ENCODE measurements around the gene PSME2. TPM values are rescaled to one million over a fixed set of nuclear protein-coding genes. Genes with fewer than 3 reads are reported as not detected.

The PSME2 gene
- total and polyA plus RNA-seq, 2 experiments from 2014 or later = 54.0 to 259 TPM

DNA sequence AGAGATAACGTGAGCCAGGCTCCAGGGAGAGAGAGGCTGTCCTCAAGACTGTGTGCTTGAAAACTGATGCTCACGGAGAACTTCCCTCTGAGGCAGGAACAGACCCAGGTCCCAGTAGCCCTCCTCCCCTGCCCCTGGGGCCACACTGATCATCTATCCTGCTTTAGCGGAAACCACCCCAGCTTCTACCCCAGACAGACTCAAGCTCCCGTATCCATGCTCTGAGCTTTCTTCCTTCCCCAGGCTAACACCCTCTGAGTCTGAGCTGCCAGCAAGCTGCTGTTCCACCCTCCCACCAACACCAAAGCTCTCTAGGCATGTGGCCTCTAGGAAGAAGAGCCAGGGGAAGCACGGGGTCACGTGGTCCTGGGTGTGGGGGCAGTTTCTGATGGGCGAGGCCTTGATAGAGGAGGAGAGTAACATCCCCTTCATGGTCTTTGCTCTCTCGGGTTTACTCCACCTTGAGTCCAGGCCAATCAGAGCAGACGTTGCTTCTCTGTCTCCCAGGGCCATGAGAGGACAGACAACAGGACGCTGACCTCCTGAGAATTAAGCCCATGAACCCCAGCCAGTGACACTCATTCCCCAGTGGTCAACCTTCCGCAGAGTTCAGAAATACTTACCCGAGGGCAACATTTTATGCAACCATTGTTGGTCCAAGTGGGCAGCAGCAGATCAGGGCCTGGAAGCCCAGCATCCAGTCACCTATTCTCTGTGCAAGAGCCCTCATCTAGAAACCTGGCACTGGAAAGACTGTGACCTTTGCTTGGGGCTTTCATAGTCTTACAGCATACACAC, 50.9 kb downstream of the PSME2 start:
- Histone ChIP-seq H3K4me3 (peak overlapping the region; percentile 100), H3K4me1 (ENCODE audit: insufficient read depth) (peaks cover 18% of the 10 kb centered on the region), H3K4me2 (peak overlapping the region; percentile 100), H3K79me2 (replicated peaks; ENCODE audit: insufficient read depth) (peaks cover 22% of the 10 kb centered on the region), H4K20me1 (replicated peaks; ENCODE audit: insufficient read depth) (peaks cover 5% of the 10 kb centered on the region; the same call in 1 of the 2 replicates), H3K36me3 (ENCODE audit: insufficient read depth) (peaks cover 4% of the 10 kb centered on the region), H3K27me3 (ENCODE audit: insufficient read depth) (no peaks in the 10 kb centered on the region), H3F3A (replicated peaks; ENCODE audit: low read depth) (peaks cover 15% of the 10 kb centered on the region), H3K27ac (ENCODE audit: low read depth) (peak overlapping the region; percentile 97), H2AFZ (no peak overlapping the region), H3K9me2 (ENCODE audit: insufficient read depth) (peaks cover 8% of the 10 kb centered on the region)
- ATAC-seq (peak; percentile 46), DNase-seq (ENCODE audit: low spot score) (peak; percentile 80)
- Mint-ChIP-seq H3K27ac (peak overlapping the region; percentile 96), H3K4me1 (peaks cover 29% of the 10 kb centered on the region), H3K36me3 (ENCODE audit: low read depth) (peaks cover 63% of the 10 kb centered on the region), H3K9me3 (peaks cover 3% of the 10 kb centered on the region; the same call in 2 of the 3 replicates), H3K27me3 (ENCODE audit: insufficient read depth, low read depth, poor library complexity) (peaks cover 24% of the 10 kb centered on the region), H3K4me3 (peak overlapping the region; percentile 100)
- TF ChIP-seq NANOG (IDR thresholded peaks at IDR 0.05; ENCODE audit: borderline replicate concordance) = no peak
- TF ChIP-seq POLR2AphosphoS5 (IDR thresholded peaks at IDR 0.05; ENCODE audit: low read depth) = peak; percentile 90
- no peak for TF ChIP-seq ZNF114 (CRISPR knock-in tag; IDR thresholded peaks at IDR 0.05)

DNA sequence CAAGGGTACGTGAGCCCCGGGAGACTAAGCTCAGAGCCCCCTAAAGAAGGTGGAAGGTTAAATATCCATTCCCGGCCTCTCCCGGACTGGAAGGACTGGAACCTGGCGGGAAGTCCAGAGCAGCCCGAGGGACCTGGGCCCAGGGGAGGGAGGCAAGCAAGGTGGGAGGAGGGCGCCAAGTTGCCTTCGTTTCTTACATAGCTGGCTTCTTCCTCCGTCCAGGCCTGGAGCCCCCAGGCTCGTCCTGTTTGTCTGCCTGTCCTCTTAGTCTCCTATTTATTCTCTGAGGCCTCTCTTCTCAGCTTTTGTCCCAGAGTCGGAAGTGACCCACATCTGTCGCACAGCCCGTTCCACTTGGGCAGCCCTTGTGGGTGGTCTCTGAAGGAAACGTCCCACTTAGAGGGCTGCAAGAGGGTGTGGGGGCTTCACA, 51.6 kb downstream of the PSME2 start:
- Histone ChIP-seq H3K36me3 (ENCODE audit: insufficient read depth) (no peaks in the 10 kb centered on the region), H4K20me1 (replicated peaks; ENCODE audit: insufficient read depth) (peaks cover 5% of the 10 kb centered on the region; the same call in 1 of the 2 replicates), H3F3A (replicated peaks; ENCODE audit: low read depth) (peaks cover 15% of the 10 kb centered on the region), H2AFZ (0 out of 2 replicates have a peak overlapping the region, but pooled peaks have one; percentile 23), H3K27me3 (ENCODE audit: insufficient read depth) (no peaks in the 10 kb centered on the region), H3K9me2 (ENCODE audit: insufficient read depth) (peaks cover 8% of the 10 kb centered on the region), H3K4me2 (peak overlapping the region; percentile 100), H3K4me1 (ENCODE audit: insufficient read depth) (peaks cover 18% of the 10 kb centered on the region), H3K79me2 (replicated peaks; ENCODE audit: insufficient read depth) (peaks cover 22% of the 10 kb centered on the region), H3K27ac (ENCODE audit: low read depth) (peak overlapping the region; percentile 97), H3K4me3 (peak overlapping the region; percentile 100)
- Mint-ChIP-seq H3K4me3 (peak overlapping the region; percentile 100), H3K27ac (peak overlapping the region; percentile 96), H3K36me3 (ENCODE audit: low read depth) (peaks cover 57% of the 10 kb centered on the region), H3K27me3 (ENCODE audit: insufficient read depth, low read depth, poor library complexity) (peaks cover 24% of the 10 kb centered on the region), H3K4me1 (peaks cover 33% of the 10 kb centered on the region), H3K9me3 (peaks cover 3% of the 10 kb centered on the region; the same call in 2 of the 3 replicates)
- no peak for TF ChIP-seq ZNF114 (CRISPR knock-in tag; IDR thresholded peaks at IDR 0.05)
- TF ChIP-seq CTCF (conservative IDR thresholded peaks at IDR 0.05; ENCODE audit: low read depth in 2 of 2) = no peak
- no peak for TF ChIP-seq STAT1 (IDR thresholded peaks at IDR 0.05; ENCODE audit: unreplicated experiment)
- TF ChIP-seq EZH2phosphoT487 (IDR thresholded peaks at IDR 0.05; ENCODE audit: unreplicated experiment) = no peak
- ATAC-seq (peak; percentile 0), DNase-seq (ENCODE audit: low spot score) (peak; percentile 30)
